GM12878 (cell line): ENCODE results near the gene BCAR3.

Experiments
- CBFB ChIP-seq: IDR thresholded peaks from 2 replicates; pipeline ENCODE4 v1.6.1; 2016; ENCODE audit warnings: antibody characterized with exemption, low read depth
- CTCF ChIP-seq, 3 experiments: IDR thresholded peaks in 2 of 3; conservative IDR thresholded peaks in 1 of 3; 2 replicates each; pipeline ENCODE4 v1.5.1; 2011; ENCODE audit warnings: low read depth in 3 of 3, low read length in 3 of 3, mild to moderate bottlenecking in 3 of 3, control low read depth in 2 of 3, moderate library complexity in 2 of 3, inconsistent platforms in 1 of 3, mixed read lengths in 1 of 3; ENCODE audit not compliant: control insufficient read depth in 2 of 3, insufficient read depth in 1 of 3; ENCODE audit errors: extremely low read depth in 1 of 3
- EZH2 ChIP-seq: IDR thresholded peaks from 2 replicates; pipeline ENCODE4 v1.6.1; 2012; ENCODE audit warnings: low read depth, mild to moderate bottlenecking, control low read depth, inconsistent platforms, low read length, borderline replicate concordance; ENCODE audit not compliant: control insufficient read depth
- PKNOX1 ChIP-seq: fragments of 450-650 bp; IDR thresholded peaks from 2 replicates; pipeline ENCODE4 v1.6.1; 2016; ENCODE audit warnings: mild to moderate bottlenecking
- POLR2A ChIP-seq: IDR thresholded peaks from 2 replicates; pipeline ENCODE4 v1.6.1; 2011; ENCODE audit warnings: low read depth, mild to moderate bottlenecking, low read length
- POLR2AphosphoS5 ChIP-seq: IDR thresholded peaks from 2 replicates; pipeline ENCODE4 v1.6.1; 2011; ENCODE audit warnings: mild to moderate bottlenecking, low read length, inconsistent platforms
- SPI1 ChIP-seq: IDR thresholded peaks from 2 replicates; pipeline ENCODE4 v1.6.1; 2011; ENCODE audit warnings: low read depth, mild to moderate bottlenecking, low read length, moderate library complexity, borderline replicate concordance; ENCODE audit not compliant: insufficient read depth
- SRF ChIP-seq, 2 experiments: IDR thresholded peaks; 2 replicates each; pipeline ENCODE4 v1.6.1; 2011; ENCODE audit warnings: low read depth in 2 of 2, low read length in 2 of 2, mild to moderate bottlenecking in 1 of 2, moderate library complexity in 1 of 2
- YY1 ChIP-seq: IDR thresholded peaks from 2 replicates; pipeline ENCODE4 v1.6.1; 2011; ENCODE audit warnings: low read depth, mild to moderate bottlenecking, low read length
- TF ChIP-seq, protein P1 (sequence below): IDR thresholded peaks from 2 replicates; pipeline ENCODE4 v1.6.1; 2012; ENCODE audit warnings: low read length, inconsistent platforms

- TF ChIP-seq, protein P1, sequence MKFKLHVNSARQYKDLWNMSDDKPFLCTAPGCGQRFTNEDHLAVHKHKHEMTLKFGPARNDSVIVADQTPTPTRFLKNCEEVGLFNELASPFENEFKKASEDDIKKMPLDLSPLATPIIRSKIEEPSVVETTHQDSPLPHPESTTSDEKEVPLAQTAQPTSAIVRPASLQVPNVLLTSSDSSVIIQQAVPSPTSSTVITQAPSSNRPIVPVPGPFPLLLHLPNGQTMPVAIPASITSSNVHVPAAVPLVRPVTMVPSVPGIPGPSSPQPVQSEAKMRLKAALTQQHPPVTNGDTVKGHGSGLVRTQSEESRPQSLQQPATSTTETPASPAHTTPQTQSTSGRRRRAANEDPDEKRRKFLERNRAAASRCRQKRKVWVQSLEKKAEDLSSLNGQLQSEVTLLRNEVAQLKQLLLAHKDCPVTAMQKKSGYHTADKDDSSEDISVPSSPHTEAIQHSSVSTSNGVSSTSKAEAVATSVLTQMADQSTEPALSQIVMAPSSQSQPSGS = 0 out of 2 replicates have a peak, but pooled peaks have one; percentile 45
- TF ChIP-seq CTCF (IDR thresholded peaks at IDR 0.05 in 2 of 3, conservative IDR thresholded peaks at IDR 0.05 in 1 of 3; ENCODE audit: control insufficient read depth in 2 of 3, extremely low read depth in 1 of 3, insufficient read depth in 1 of 3, low read depth in 3 of 3, low read length in 3 of 3) (no peak), POLR2AphosphoS5 (no peak), SPI1 (peak; percentile 64), CBFB (no peak), SRF (IDR thresholded peaks at IDR 0.05; ENCODE audit: low read depth in 2 of 2, low read length in 2 of 2) (no peak), EZH2 (no peak), YY1 (no peak), POLR2A (no peak), PKNOX1 (no peak)
Observed at GRCh38 chr1:93707956-93708355, 26.3 kb upstream of the BCAR3 start.
